Central memory CD4-positive, alpha-beta T cell (primary cell): Measurements from ENCODE around the gene NR6A1.
"Not testable (repeated sequence)": the region's sequence is repeated elsewhere in the genome, so short reads cannot be mapped to it uniquely, and the experiment has no call there.

Experiments used
- DNase-seq: peaks from one replicate; pipeline ENCODE4 v3.0.0; 2022

Gene NR6A1

DNA sequence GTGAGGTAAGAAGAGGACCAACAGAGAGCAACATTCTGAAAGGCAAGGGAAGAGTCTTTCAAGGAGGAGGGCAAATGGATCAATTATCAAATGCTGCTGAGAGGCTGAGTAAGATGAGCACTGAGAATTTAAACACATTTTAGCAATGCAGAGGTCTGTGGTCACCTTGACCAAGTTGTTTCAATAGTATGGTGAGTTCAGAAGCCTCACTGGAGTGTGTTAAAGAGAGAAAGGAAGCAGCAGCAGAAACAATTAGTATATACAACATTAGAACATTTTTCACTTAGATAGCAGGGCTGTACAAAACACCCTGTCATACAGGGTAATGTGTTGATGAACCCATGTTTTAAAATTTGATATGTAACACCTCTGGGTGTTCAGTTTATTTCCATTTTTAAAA lies 131.5 kb downstream of the NR6A1 start:
- DNase-seq: no peak

DNA sequence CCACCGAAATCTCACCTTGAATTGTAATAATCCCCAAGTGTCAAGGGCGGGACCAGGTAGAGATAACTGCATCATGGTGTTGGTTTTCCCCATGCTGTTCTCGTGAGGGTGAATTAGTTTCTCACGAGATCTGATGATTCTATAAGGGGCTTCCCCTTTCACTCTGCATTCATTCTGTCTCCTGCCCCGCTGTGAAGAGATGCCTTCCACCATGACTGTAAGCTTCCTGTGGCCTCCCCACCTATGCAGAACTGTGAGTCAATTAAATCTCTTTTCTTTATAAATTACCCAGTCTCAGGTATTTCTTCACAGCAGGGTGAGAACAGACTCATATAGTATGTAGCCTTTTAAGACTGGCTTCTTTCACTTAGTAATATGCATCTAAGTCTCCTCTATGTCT lies 135.8 kb downstream of the NR6A1 start:
- no peak for DNase-seq

DNA sequence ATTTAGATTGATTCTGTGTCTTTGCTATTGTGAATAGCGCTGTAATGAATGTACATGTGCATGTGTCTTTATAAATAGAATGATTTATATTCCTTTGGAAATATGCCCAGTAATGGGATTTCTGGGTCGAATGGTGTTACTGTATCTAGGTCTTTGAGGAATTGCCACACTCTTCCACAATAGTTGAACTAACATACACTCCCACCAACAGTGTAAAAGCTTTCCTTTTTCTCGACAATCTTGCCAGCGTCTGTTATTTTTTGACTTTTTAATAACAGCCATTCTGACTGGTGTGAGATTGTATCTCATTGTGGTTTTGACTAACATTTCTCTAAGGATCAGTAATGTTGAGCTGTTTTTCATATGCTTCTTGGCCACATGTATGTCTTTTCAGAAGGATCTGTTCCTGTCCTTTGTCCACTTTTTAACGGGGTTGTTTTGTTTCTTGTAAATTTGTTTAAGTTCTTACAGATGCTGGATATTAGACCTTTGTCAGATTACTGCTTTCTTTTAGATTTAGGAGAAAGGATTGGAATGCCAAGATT lies 139.0 kb downstream of the NR6A1 start:
- no peak for DNase-seq

DNA sequence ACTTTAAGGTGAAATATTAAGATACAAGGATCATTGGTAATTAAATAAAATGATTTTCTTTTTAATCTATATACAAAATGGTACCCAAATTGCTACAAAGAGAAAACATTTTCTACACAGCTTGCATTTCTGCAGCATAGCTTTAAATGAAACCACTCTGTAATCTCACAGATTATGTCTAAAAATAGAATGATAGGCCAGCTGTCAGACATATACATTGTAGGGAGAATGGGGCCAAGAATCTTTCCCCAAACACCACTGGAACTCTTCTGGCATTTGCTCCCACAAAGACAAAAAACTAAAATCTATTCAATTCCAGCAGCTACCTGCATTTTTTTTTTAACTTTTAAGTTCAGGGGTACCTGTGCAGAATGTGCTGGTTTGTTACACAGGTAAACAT lies 139.8 kb downstream of the NR6A1 start:
- DNase-seq: no peak

DNA sequence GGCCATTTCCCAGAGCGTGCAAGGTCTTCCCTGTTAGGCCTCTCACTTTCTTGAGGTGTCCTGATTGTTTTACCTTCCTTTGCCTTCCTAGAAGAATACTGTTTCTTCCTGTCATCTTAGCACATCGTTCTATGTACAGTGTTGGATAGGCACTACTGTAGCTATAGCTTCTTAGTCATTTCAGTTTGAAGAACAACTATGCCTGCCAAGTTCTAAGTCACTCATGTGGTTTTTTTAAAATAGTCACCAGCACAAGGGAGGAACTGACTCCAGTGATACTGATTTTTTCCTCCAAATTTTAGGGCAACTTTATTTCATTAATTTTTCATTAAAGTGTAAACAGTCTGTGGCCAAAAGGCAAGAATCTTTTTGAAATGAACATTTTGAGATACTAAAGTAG lies 141.5 kb downstream of the NR6A1 start:
- DNase-seq: no peak

DNA sequence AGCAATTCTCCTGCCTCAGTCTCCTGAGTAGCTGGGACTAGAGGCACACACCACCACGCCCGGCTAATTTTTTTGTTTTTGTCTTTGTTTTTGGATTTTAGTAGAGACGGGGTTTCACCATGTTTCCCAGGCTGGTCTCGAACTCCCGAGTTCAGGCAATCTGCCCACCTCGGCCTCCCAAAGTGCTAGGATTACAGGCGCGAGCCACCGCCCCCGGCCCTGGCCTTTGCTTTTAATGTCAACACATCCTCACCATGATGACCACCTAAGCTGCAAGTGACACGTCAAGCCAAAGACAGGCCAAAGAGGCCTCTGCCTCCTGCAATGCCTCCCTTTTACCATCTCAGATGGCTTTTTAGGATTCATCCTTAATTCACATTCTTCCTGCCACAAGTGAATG lies 142.4 kb downstream of the NR6A1 start:
- no peak for DNase-seq

DNA sequence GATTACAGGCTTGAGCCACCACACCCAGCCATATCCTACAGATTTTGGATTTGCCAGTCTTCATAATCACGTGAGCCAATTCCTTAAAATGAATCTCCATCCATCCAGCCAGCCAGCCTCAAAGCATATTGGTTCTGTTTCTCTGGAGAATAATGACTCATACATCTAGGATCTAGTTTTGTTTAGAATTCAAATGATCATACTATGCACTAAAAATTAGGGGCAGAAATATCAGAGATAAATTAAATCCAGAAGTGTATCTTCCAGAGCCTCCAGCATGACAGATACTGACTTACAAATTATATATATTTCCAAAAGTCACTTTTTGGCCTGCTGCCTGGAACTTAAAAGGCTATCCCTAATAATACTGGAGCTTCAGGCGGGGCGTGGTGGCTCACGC lies 144.8 kb downstream of the NR6A1 start:
- no peak for DNase-seq

DNA sequence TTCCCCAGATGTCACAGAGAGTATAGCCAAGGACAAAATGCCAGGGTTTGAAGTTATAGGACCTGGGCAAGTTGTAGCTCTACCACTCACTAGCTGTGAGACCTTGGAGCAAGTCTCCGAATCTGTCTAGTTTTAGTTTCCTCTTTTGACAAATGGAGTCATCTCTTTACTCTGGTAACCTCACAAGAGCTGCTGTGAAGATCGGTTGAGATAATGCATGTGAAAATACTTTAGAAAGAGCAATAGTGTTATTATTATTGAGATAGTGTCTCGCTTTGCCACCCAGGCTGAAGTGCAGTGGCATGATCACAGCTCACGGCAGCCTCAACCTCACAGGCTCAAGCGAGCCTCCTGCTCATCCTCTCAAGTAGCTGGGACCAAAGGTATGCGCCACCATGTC lies 146.0 kb downstream of the NR6A1 start:
- DNase-seq: no peak

DNA sequence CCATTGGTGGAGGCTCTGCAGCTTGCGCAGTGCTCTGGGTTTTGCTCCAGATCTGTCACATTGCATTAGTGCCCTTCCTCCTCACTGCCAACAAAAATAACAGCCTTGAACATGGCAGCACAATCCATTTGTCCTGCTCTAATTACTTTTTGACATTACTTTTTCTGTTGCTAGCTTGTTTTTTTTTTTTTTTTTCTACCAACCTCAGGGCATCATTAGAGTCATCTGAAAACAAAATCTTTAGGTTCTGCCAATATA lies 146.4 kb downstream of the NR6A1 start:
- DNase-seq: no peak

DNA sequence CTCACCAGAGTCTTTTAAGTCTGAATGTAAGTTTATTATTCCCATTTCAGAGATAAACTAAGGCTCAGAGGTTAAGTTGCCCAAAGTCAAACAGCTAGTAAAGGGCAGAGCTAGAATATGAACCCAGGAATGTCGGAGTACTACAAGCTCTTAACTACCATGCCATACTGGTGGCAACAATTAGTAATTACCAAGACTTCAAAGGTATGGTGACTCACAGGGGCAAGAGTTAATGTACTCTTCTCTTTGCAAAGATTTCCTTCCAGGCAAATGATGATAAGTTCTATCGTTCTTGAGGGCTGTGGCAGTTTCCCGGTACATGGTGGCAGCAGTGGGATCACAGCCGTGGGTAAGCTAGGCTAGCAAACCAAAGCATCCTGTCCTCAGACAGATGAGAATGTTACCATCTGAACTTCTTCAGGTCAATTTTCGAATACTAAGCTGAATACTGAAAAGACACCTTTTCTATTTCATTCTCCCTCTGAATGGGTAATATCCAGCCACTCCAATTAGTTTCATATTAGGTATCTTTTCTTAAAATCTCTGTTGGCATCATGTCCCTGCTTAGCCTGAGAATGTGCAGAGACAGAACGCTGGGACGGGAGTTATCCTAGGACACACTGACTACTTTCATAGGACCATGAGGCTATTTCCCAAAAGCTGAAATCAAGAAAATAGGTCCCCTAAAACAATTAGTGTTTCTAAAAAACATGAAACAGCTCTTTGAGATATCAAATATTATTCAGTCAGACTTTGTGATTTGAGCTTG lies 147.0 kb downstream of the NR6A1 start:
- DNase-seq: no peak

DNA sequence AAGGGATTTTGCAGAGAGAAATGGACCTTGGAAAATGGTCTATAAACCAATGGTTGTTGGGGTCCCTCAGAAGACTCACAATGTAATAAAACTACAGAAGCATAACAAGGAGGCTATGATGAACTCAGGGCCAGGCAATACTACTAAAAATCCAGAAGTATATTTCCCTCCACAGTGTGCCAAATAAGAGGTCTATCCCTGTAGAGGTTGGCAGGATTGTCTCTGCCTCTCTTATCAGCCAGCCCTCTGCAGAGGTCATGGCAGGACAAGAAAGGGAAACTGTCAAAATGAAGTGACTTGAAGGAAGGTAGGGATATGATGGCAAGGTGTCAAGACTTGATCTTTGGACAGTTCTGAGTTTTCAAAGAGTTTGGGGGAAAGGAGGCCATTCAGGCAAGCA lies 148.2 kb downstream of the NR6A1 start:
- no peak for DNase-seq

DNA sequence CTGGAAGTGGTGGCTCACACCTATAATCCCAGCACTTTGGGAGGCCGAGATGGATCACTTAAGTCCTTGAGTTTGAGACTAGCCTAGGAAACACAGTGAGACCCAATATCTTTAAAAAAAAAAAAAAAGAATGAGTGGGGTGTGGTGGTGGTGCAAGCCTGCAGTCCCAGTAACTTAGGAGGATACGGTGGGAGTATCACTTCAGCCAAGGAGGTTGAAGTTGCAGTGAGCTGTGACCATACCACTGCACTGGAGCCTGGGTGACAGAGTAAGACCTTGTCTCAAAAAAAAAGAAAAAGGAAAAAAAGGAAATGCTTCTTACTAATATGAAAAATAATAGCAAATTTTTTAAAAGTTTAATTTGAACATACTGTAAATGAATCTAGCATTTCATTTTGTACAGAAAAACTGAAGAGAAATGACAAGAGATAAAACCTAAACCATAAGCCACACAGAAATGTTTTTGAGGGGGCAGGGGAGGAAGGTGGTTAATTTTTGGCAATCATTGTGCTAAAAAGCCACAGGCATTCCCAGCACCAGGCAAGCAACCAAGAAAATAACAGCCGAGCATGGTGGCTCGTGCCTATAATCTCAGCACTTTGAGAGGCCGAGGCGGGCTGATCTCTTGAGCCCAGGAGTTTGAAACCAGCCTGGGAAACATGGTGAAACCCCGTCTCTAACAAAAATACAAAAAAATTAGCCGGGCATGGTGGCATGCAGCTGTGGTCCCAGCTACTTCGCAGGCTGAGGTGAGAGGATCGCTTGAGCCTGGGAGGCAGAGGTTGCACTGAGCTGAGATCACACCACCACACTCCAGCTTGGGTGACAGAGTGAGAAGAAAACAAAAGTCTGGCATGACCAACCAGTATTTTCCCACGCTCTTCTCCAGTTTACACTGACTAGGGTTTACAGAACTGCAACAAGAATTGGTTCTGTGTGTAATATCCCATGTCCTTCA lies 149.5 kb downstream of the NR6A1 start:
- no peak for DNase-seq

DNA sequence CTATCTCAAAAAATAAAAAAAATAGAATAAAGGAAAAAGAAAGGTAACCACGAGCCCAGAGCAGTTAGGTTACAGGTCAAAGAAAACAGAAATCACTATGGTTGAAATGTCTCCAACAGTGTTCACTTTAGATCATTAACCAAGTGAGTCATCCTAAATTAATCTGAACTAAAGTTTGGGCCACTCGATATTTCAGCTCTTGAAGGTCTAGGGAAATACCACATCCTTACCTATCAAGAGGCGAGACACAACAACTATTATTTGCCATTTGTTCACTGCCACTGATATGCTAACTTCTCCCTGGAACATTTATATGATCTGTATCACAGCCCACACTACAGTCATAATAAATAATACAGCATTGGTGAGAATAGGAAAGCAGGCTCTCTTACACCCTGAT lies 152.6 kb downstream of the NR6A1 start:
- no peak for DNase-seq

DNA sequence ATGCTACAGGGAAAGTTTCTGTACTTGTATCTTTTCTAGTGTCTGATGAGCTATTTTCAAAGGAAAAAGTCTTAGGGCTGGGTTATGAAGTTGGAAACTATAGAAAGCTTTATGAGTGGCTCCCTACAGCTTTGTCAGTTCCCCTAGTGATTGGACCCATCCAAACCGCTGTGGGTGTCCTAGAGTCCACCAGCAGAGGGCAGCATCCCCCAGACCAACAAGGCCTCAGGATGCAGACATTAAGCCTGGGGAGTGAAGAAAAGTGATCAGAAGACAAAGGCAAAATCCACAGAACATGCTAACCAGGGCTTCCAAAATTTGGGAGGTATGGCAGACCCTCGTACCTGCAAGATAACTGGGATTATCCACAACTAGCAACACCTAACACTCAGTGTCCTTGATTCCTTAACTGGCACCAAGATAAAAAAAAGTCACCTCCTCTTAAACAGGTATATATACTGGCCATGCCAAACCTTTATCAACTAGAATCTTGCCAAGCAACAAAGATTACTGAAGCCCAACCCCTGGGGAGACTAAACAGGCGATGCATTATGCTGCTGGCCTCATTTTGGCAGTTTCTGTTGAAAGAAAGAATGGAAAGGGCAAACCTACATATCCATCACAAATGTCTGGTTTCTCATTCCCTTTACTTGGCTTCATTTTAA lies 153.5 kb downstream of the NR6A1 start:
- DNase-seq: peak; percentile 18

DNA sequence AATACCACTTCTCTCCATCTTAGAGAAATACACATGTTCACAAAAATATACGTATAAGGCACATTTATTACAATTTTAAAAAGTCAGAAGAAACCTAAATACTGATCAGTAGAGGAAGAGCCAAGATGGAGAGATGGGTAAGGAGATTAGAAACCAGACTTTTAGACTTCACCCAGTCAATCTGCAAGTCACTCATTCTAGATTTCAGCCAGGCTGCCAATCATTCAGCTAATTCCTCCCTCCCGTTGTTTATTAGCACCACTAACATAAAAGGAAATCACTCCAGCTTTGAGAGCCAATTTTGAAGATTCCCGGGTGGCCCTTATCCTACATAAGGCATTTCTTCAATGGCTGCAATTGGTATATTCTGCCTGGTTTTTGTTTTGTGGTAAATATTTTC lies 154.2 kb downstream of the NR6A1 start:
- DNase-seq: no peak

DNA sequence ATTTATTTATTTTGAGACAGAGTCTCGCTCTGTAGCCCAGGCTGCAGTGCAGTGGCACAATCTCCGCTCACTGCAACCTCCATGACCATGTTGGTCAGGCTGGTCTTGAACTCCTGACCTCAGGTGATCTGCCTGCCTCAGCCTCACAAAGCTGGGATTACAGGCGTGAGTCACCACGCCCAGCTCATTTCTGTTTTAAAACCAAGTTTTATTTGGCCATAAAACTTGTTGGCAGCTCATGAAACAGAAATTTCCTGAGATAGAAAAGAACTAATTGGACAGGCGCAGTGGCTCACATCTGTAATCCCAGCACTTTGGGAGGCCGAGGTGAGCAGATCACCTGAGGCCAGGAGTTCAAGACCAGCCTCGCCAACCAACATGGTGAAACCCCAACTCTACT lies 155.3 kb downstream of the NR6A1 start:
- DNase-seq: not testable (repeated sequence)

DNA sequence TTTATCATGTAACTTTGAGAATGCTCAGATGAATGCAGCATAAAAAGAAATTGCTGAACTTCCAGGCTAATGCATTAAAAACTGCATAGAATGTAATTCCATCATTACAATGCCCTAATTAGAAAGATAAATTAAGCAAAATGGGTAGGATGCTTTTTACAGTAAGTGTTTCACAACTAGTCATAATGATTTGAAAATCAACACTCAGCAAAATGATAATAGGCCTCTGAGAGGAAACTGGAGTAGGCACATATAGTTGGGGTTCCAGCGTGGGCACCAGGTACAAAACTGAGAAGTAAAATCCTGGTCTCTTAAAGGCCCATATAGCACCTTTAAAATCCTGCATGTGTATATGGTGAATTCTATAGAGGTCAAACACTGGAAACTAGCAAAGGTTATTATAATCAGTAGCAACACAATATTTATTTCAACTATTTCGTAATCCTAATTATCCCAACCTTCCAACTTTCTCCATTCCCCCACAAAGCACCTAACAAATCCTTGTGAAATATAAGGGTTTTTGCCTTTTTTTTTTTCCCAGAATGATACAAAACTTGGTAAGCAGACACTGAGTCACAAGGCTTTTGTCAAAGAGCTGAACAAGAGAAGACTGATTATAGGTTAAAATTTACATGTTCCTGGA lies 155.9 kb downstream of the NR6A1 start:
- DNase-seq: no peak

DNA sequence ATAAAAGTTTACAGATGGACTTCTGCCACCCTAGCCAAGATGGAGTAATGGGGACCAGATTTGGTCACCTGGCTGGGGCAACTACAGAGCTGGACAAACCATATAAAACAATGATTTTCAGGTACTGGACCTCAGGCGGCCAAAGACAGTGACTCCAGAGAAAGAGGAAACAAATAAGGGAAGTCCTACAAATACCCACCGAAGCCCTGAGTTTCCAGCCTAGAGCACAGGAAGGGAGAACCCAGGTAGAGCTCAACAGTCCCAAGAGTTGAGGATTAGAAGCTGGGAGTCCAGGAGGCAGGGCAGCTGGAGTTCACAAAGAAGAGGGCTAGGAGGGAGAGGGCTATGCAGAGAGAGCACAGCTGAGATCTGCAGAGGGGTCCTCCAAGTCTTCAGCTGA lies 157.3 kb downstream of the NR6A1 start:
- DNase-seq: no peak

DNA sequence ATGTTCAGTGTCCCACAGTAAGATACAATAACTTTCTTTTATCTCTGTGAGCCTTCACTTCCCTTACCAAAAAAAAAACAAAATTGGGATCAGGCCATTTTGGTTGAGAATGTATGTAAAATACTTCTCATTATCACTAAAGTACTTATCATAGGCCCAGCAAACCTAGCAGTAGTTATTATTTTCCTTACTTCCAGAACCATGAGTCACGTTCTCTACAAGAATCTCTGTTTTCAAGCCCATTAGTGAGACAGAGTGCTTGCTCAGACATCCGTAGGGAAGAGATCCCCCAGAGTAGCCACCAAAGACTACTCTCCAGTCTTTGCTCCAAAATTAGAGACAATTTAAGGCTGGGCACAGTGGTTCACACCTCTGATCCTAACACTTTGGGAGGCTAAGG lies 160.0 kb downstream of the NR6A1 start:
- DNase-seq: no peak

DNA sequence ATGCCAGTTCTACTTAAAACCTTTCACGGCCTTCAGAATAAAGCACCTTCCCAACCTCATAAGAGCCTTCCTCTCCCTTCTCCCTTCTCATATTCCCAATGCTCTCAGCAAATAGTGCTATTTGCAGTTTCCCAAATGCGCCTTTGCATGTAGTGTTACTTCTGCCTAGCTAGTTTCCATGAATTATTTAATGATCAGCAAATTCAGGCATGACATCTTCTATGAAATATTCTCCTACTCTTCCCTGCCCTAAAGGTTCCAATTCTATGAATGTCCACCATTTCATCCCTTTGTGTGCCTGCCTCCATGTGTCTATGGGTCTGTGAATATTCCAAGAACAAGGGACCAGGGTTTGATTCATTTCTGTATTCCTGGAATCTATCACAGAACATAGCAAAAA lies 165.1 kb downstream of the NR6A1 start:
- no peak for DNase-seq

DNA sequence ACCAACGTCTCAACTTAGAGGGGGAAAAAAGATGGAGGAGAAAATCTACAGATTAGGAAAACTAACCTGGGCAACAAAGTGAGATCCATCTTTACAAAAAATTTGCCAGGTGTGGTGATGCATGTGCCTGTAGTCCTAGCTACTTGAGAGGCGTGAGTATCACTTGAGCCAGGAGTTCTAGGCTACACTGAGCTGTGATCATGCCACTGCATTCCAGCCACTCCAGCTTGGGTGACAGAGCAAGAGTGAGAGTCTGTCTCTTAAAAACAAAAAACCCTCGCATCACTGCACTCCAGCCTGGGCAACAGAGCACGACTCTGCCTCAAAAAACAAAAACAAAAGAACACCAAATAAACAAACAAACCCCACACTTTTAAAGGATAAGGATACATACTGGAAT lies 165.9 kb downstream of the NR6A1 start:
- DNase-seq: no peak

DNA sequence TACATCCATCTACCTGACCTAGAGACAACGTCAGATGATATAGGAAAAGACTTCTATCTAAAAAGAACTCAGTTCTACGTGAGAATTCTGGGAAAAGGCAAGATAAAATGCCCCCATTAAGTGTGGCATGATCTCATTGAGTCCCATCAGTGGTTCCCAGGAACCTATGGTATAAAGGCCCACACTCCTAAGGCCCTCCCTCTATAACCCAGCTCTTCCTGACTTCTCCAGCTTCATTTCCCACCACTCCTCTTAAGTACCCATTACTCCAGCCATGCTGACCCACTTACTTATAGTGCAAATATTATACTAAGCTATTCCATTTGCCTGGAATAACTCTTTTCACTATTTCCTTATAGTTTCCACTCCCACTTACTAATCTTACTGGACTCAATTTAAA lies 168.5 kb downstream of the NR6A1 start:
- no peak for DNase-seq

DNA sequence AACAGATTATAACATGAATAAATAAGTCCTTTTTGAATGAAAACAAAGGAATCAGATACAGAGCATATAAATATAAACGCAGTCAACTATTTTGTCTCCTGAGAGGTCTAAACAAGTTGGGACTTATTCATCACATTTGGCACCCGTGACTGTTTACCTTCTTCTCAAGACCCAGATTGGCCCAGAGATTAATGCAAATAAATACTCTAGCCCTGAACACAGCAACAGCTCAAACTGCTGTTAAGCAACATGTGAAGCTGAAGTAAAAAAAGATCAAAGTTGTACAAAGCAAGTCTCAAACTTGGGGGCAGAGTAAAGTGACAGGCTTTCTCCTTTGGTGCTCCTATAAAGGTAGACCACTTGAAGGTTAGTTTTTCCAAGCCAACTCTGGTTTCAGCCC lies 168.9 kb downstream of the NR6A1 start:
- no peak for DNase-seq
